Heart left ventricle (tissue), 16 donors: ENCODE data around the gene PHKG2. TPM values are rescaled to one million over a fixed set of nuclear protein-coding genes. Genes with fewer than 3 reads are reported as not detected.
A peak's percentile ranks its signal among the peaks of the same experiment; 100 is the strongest.

Source experiments
- ATAC-seq, 4 donors: fragments of 200-7000 bp; cut with Tn5 transposase; one replicate each; pipeline ENCODE4 v1.9.1; 2020 to 2022; ENCODE audit warnings: moderate library complexity in 4 of 4, mild to moderate bottlenecking in 3 of 4, moderate number of reproducible peaks in 1 of 4
- DNase-seq, 5 donors: peaks; one replicate each; pipeline ENCODE4 v3.0.0-alpha.2; 2020
- H3K27ac ChIP-seq, 12 donors: fragments of 200-600 bp; sonication (generic) in 4 of 12; one replicate each; pipeline versions ENCODE4 v1.5.0 to v1.8.0; 2016 to 2022; ENCODE audit warnings: mild to moderate bottlenecking in 2 of 12
- H3K27me3 ChIP-seq, 9 donors: fragments of 200-600 bp; sonication (generic) in 2 of 9; one replicate each; pipeline versions ENCODE4 v1.5.1 to v1.8.0; 2016 to 2022; ENCODE audit warnings: mild to moderate bottlenecking in 3 of 9
- H3K36me3 ChIP-seq, 9 donors: fragments of 200-600 bp; sonication (generic) in 2 of 9; one replicate each; pipeline versions ENCODE4 v1.5.0 to v1.8.0; 2018 to 2022; ENCODE audit warnings: mild to moderate bottlenecking in 2 of 9
- H3K4me1 ChIP-seq, 12 donors: fragments of 200-600 bp; sonication (generic) in 4 of 12; one replicate each; pipeline versions ENCODE4 v1.5.0 to v1.8.0; 2016 to 2022; ENCODE audit warnings: mild to moderate bottlenecking in 3 of 12
- H3K4me3 ChIP-seq, 12 donors: fragments of 200-600 bp; sonication (generic) in 4 of 12; one replicate each; pipeline versions ENCODE4 v1.5.0 to v1.8.0; 2017 to 2022; ENCODE audit warnings: mild to moderate bottlenecking in 9 of 12, moderate library complexity in 4 of 12
- H3K9me3 ChIP-seq, 12 donors: fragments of 200-600 bp; sonication (generic) in 4 of 12; one replicate each; pipeline versions ENCODE4 v1.5.0 to v1.8.0; 2016 to 2022; ENCODE audit warnings: mild to moderate bottlenecking in 1 of 12
- POLR2A ChIP-seq, 2 donors: fragments of 450-650 bp; IDR thresholded peaks; one replicate each; pipeline ENCODE4 v1.6.1; 2017; ENCODE audit warnings: antibody characterized with exemption in 2 of 2, mild to moderate bottlenecking in 2 of 2, moderate library complexity in 2 of 2
- WGBS, 4 donors: extraction: QIAGEN DNeasy Blood & Tissue Kit in 2 of 4; methylation state at CpG; one replicate each; pipeline versions ENCODE4 v1.1.5 to v1.1.7; 2013 to 2018; 5-methylcytosine and 5-hydroxymethylcytosine counted together
- intact Hi-C, 10 donors: fragments of 100-400 bp; cut with DNase I; formaldehyde crosslinking; loops; one replicate each; pipeline versions ENCODE4 v1.11.1 to v1.14.2; 2022
- polyA plus RNA-seq, 2 donors: library from polyadenylated mRNA; stranded (reverse); fragments of 200-250 nt; gene quantifications; one replicate each; pipeline ENCODE4 v1.2.3, GENCODE V29; 2013
- total RNA-seq, 9 donors: library from RNA; depleted of rRNA in 2 of 9; stranded (reverse); fragments of >200 nt in 2 of 9; fragmentation: NEBNext Ultra II Directional in 3 of 9; extraction: Animal tissue kit (Norgen Biotek cat#: 25700) in 3 of 9; gene quantifications; one replicate each; pipeline versions ENCODE4 v1.1.0 to v1.2.4, GENCODE V29; 2016 to 2023
- TF ChIP-seq, protein P1 (sequence below), 12 donors: fragments of 200-600 bp; sonication (generic) in 4 of 12; IDR thresholded peaks; one replicate each; pipeline versions ENCODE4 v1.5.0 to v1.8.0; 2018 to 2022; ENCODE audit warnings: antibody characterized with exemption in 12 of 12, mild to moderate bottlenecking in 5 of 12
- donor health status: ischemic (EF 13 %, LVEDD 7.1; RV severe dilation, severe dysfunction).
- donor health status: healthy with polysubstance abuse.
- donor health status: DM: no; HTN: yes; CAD: no.
- donor health status: DM: no; HTN: no; CAD: no.
- donor health status: ischemic (EF 25% LVEDD 6.9; RV normal size, moderate dysfunction).
- donor health status: ischemic (EF 25% LVEDD 5.7; RV mildly dilated, moderate dysfunction).
- donor health status: healthy.
- donor health status: DM: yes; HTN: yes; CAD: no.
- donor health status: ischemic (EF 35%, LVEDD 5.7; RV mildly dilated, moderate dysfunction).
- donor health status: nonischemic (EF 11% LVEDD 7.7; RV severe dilation, severe dysfunction).
- donor health status: DM: yes; HTN: yes; CAD: no.
- donor health status: PGD.
- donor health status: ischemic (EF 29% LVEDD 5.4; RV normal size, mild dysfunction).
- donor health status: nonischemic (EF 23%, LVEDD 6.1; RV moderate dilation, normal function).

Gene PHKG2
- total and polyA plus RNA-seq, 11 donors: 13.5 to 37.7 (median 18.3) TPM

DNA sequence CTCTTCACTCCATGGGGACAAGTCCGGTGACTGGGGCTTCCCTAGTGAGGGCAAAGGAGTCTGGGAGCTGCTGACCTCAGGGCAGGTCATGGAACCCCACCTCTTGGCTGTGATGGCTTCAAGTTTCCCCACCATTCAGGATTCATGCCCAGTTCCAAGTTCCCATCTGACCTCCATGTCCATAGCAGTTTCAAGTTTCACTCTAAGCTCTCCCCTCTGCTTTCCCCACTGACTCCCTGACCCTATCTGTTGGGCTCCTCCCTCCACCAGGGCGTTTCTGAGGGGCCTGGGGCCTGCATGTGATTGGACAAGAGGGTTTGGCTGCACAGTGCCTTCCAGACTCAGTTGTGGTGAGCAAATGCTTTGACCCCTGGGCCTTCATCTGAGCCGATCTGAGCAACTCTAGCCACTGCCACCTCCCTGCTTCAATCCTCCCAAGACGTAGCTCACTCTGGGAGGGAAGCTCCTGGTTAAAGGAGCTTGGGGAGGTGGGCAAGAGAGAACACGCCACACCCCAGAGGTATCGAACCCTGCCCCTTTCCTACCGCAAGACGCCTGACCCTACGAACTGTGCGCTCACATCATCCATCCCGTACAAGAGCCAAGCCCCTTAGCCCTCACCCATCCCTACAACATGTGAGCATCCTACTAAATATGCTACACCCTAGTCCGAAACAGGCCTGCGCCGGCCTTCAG is 30.5 kb downstream of the PHKG2 start:
- ATAC-seq (no peak), DNase-seq (peak in 1 of 5 donors; percentile 38)
- peaks cover 0 to 41% (median 23%) of the 10 kb centered on the region in 12 donors for H3K4me1 ChIP-seq
- H3K4me3 ChIP-seq: no peak overlapping the region
- H3K27me3 ChIP-seq: no peaks in the 10 kb centered on the region
- peaks cover 2 to 40% (median 32%) of the 10 kb centered on the region in 9 donors for H3K36me3 ChIP-seq
- no peak for TF ChIP-seq POLR2A (IDR thresholded peaks at IDR 0.05)
- TF ChIP-seq, protein P1, sequence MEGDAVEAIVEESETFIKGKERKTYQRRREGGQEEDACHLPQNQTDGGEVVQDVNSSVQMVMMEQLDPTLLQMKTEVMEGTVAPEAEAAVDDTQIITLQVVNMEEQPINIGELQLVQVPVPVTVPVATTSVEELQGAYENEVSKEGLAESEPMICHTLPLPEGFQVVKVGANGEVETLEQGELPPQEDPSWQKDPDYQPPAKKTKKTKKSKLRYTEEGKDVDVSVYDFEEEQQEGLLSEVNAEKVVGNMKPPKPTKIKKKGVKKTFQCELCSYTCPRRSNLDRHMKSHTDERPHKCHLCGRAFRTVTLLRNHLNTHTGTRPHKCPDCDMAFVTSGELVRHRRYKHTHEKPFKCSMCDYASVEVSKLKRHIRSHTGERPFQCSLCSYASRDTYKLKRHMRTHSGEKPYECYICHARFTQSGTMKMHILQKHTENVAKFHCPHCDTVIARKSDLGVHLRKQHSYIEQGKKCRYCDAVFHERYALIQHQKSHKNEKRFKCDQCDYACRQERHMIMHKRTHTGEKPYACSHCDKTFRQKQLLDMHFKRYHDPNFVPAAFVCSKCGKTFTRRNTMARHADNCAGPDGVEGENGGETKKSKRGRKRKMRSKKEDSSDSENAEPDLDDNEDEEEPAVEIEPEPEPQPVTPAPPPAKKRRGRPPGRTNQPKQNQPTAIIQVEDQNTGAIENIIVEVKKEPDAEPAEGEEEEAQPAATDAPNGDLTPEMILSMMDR (IDR thresholded peaks at IDR 0.05): no peak
- WGBS, 4 donors: 77 to 84% (median 81%) methylated on average over 12 to 14 of the region's 14 CpGs
- intact Hi-C loops: loop anchor here in 1 of 10 donors (5.0 kb wide), 1 partner anchor 34 kb away; no protein-coding TSS in a partner anchor
- no peaks in the 10 kb centered on the region for H3K9me3 ChIP-seq
- H3K27ac ChIP-seq: peak overlapping the region in 3 of 12 donors; percentile 21 to 95 (median 34)

DNA sequence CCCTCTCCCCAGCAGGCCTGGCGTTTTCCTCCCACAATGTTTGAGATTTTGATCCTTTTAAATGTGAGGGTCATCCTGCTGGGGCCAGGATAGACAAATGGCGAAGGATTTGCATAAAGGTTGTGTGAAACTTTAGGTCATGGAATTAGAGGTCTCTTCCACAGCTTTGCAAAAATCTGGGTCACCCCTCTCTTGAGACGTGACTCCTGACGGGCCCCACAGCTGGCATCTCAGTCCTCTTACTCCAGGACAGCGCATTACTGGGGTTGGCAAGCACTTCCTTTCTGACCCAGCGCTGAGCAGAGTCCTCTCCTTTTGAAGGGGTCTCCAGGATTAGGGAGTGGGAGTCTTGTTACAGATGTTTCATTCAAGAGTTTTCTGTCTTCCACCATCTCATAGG is 31.4 kb downstream of the PHKG2 start:
- 87 to 90% (median 89%) methylated on average over 6 of the region's 6 CpGs for WGBS, 4 donors
- TF ChIP-seq, protein P1 (IDR thresholded peaks at IDR 0.05): no peak
- no peak for TF ChIP-seq POLR2A (IDR thresholded peaks at IDR 0.05)
- Histone ChIP-seq H3K36me3 (peaks cover 2 to 38% (median 26%) of the 10 kb centered on the region in 9 donors), H3K4me3 (no peak overlapping the region), H3K4me1 (peaks cover 0 to 32% (median 17%) of the 10 kb centered on the region in 12 donors), H3K9me3 (no peaks in the 10 kb centered on the region), H3K27ac (no peak overlapping the region), H3K27me3 (no peaks in the 10 kb centered on the region)
- intact Hi-C loops: loop anchor here in 1 of 10 donors (5.0 kb wide), 1 partner anchor 33 kb away; no protein-coding TSS in a partner anchor
- ATAC-seq (no peak), DNase-seq (peak in 1 of 5 donors; percentile 0)

DNA sequence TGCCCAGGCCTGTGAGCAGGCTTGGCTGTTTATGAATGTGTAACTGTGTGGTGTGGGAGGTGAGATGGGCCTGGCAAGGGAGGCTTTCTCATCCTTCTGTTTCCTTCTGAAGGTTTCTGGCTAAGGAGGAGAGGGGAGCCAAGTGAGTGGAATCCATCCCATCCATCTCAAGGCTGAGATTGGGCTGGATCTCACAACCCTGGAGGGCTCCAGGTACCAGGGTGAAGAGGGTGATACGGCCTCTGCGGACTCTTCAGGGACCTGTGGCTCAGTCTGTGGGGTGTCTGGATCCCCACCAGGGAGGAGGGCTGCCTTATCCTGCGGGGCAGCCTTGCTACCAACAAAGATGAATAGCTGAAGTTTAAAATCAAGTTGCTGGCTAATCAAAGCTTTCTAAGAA is 31.8 kb downstream of the PHKG2 start:
- TF ChIP-seq POLR2A (IDR thresholded peaks at IDR 0.05): no peak
- TF ChIP-seq, protein P1 (IDR thresholded peaks at IDR 0.05): no peak
- Histone ChIP-seq H3K27ac (no peak overlapping the region), H3K9me3 (no peaks in the 10 kb centered on the region), H3K4me3 (no peak overlapping the region), H3K27me3 (no peaks in the 10 kb centered on the region), H3K36me3 (peaks cover 2 to 38% (median 28%) of the 10 kb centered on the region in 9 donors), H3K4me1 (peaks cover 0 to 30% (median 14%) of the 10 kb centered on the region in 12 donors)
- intact Hi-C loops: no loop called here
- 88 to 93% (median 90%) methylated on average over 3 of the region's 3 CpGs for WGBS, 4 donors
- DNase-seq: peak in 1 of 5 donors; percentile 8
- no peak for ATAC-seq

DNA sequence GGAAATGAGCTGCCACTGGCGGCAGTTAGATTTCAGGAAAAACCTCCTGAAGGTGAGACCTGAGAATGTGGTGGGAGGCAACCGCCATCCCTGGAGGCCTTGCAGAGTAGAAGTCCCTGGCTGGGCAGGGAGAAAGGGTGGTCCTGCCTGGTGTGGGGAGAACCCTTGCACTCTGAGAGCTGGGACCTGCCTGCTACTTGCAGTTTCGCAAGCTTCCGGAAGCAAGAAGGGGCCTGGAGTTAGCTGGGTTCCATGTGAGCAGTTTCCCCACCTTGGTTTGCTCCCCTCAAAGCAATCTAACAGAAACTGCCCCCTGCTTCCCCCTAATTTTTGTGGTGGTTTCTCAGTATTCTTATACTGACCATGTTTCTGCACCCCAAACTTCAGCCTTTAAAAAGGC is 32.3 kb downstream of the PHKG2 start:
- DNase-seq: peak in 1 of 5 donors; percentile 6
- Histone ChIP-seq H3K4me1 (peaks cover 0 to 33% (median 14%) of the 10 kb centered on the region in 12 donors), H3K27me3 (no peaks in the 10 kb centered on the region), H3K27ac (no peak overlapping the region), H3K9me3 (no peaks in the 10 kb centered on the region), H3K4me3 (no peak overlapping the region), H3K36me3 (peaks cover 2 to 38% (median 28%) of the 10 kb centered on the region in 9 donors)
- intact Hi-C loops: no loop called here
- ATAC-seq: no peak
- 79 to 92% (median 83%) methylated on average over 4 of the region's 4 CpGs for WGBS, 4 donors
- TF ChIP-seq, protein P1 (IDR thresholded peaks at IDR 0.05): no peak
- TF ChIP-seq POLR2A (IDR thresholded peaks at IDR 0.05): no peak
